Stomach smooth muscle (tissue), 2 donors: ENCODE data around the gene CA7.

Experiments
- H3K27ac ChIP-seq: one replicate; pipeline ENCODE4 v1.7.0; 2013; ENCODE audit warnings: mild to moderate bottlenecking, low read length, inconsistent platforms
- H3K27me3 ChIP-seq, 2 donors: one replicate each; pipeline ENCODE4 v1.7.0; 2013; ENCODE audit warnings: low read length in 2 of 2; ENCODE audit not compliant: insufficient read depth in 2 of 2, control insufficient read depth in 1 of 2
- H3K36me3 ChIP-seq, 2 donors: one replicate each; pipeline ENCODE4 v1.7.0; 2013; ENCODE audit warnings: low read length in 2 of 2; ENCODE audit not compliant: control insufficient read depth in 2 of 2, insufficient read depth in 2 of 2
- H3K4me1 ChIP-seq: one replicate; pipeline ENCODE4 v1.7.0; 2013; ENCODE audit warnings: low read length; ENCODE audit not compliant: control insufficient read depth, insufficient read depth
- H3K4me3 ChIP-seq, 2 donors: one replicate each; pipeline ENCODE4 v1.7.0; 2013; ENCODE audit warnings: low read length in 2 of 2
- H3K9ac ChIP-seq, 2 donors: one replicate each; pipeline ENCODE4 v1.7.0; 2013; ENCODE audit warnings: low read length in 2 of 2, mild to moderate bottlenecking in 1 of 2
- H3K9me3 ChIP-seq, 2 donors: one replicate each; pipeline ENCODE4 v1.7.0; 2013; ENCODE audit warnings: low read length in 2 of 2; ENCODE audit not compliant: control insufficient read depth in 2 of 2
- donor health status: healthy.
- donor health status: Pancreatic carcinoma.

CA7 gene

DNA sequence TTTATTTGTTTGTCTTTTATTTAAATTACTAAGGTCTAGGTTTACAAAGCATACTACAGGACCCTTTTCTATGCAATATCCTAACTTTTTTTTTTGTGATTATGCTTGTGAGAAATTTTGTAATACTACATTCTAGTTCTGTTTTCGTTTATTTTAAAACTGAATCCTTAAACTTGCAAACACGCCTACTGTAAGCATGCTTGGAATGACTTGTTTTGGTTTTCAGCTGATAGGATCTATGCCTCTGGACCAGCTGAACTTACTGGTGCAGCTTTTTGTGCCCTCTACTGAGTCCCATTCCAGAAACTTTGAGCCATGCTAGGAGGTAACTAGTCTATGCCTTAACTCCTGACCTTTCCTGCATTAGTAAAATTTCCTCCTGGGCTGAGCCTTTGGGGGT, 42.1 kb downstream of the CA7 start:
- no peaks in the 10 kb centered on the region for H3K9me3 ChIP-seq
- H3K36me3 ChIP-seq, result peaks cover 13 to 15% of the 10 kb centered on the region in 2 donors
- H3K27me3 ChIP-seq, result no peaks in the 10 kb centered on the region
- H3K27ac ChIP-seq, result no peak overlapping the region
- H3K4me1 ChIP-seq, result peaks cover 4% of the 10 kb centered on the region
- H3K9ac ChIP-seq, result no peak overlapping the region
- H3K4me3 ChIP-seq, result no peak overlapping the region

DNA sequence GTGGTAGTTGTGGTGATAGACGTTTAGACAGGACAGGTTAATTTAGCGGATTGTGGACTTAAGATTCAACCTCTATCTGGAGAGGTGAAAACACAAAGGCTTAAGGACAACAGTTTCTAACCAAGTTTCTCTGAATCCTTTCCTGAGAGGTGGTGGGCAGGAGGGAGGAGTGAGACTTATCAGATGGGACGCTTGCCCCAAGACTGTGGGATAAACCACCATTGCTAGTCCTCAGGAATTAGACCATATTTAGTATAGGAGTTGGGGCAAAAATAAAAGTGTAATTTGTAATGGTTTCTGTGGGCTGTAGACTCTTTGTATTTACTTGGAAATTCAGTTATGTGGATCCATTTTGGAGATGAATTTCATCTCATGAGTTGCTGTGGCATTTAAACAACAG, 42.7 kb downstream of the CA7 start:
- no peak overlapping the region for H3K4me3 ChIP-seq
- H3K9me3 ChIP-seq, result no peaks in the 10 kb centered on the region
- peaks cover 13 to 15% of the 10 kb centered on the region in 2 donors for H3K36me3 ChIP-seq
- no peaks in the 10 kb centered on the region for H3K4me1 ChIP-seq
- no peak overlapping the region for H3K27ac ChIP-seq
- H3K9ac ChIP-seq, result no peak overlapping the region
- H3K27me3 ChIP-seq, result no peaks in the 10 kb centered on the region

DNA sequence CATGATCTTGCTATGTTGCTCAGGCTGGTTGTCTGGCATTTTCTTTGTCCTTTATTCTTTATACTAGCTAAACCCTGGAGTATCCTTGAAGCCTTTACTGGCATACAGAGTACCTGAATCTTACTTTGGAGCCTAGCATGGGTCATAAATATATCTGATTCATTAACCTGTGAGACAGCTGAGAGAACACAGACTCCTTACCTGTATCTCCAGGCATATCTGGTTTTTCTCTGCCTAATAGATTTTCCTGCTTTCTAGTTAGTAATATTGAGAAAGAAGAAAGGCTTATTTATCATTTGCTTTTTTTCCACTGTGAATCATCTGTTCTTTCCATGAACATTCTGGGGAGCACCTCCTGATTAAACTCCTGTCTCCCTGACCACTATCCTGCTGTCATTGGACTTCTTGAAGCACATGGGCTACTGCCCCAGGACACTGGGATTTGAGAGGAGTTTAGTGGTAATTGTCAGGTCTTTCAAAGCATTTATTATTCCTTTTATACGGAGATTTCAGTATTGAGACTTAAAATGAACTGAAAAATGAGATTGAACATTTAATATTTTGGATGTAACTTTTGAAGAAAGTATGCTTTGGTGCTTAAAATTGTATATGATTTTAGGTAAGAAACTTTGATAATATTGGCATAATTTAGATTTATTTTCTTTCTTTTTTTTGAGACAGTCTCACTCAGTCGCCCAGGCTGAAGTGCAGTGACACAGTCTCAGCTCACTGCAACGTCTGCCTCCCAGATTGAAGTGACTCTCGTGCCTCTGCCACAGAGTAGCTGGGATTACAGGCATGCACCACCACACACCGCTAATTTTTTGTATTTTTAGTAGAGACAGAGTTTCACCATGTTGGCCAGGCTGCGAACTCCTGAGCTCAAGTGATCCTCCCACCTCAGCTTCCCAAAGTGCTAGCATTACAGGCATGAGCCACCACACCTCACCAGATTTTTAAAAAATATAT, 44.7 kb downstream of the CA7 start:
- H3K4me1 ChIP-seq, result no peaks in the 10 kb centered on the region
- H3K9me3 ChIP-seq, result no peaks in the 10 kb centered on the region
- H3K4me3 ChIP-seq, result no peak overlapping the region
- no peaks in the 10 kb centered on the region for H3K27me3 ChIP-seq
- peaks cover 13 to 15% of the 10 kb centered on the region in 2 donors for H3K36me3 ChIP-seq
- H3K27ac ChIP-seq, result no peak overlapping the region
- H3K9ac ChIP-seq, result no peak overlapping the region

DNA sequence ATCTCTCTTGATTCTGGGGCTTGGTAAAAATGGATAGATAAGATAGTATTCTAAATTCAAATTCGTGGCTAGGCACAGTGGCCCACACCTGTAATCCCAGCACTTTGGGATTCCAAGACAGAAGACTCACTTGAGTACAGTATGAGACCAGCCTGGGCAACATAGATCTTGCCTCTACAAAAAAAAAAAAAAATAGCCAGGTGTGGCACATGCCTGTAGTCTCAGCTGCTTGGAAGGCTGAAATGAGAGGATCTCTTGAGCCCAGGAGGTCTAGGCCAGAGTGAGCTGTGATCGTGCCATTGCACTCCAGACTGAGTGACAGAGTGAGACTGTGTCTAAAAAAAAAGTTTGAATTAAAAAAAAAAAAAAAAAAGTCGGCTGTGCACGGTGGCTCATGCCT, 45.4 kb downstream of the CA7 start:
- H3K4me3 ChIP-seq, result no peak overlapping the region
- H3K27ac ChIP-seq, result no peak overlapping the region
- no peak overlapping the region for H3K9ac ChIP-seq
- no peaks in the 10 kb centered on the region for H3K27me3 ChIP-seq
- no peaks in the 10 kb centered on the region for H3K9me3 ChIP-seq
- no peaks in the 10 kb centered on the region for H3K4me1 ChIP-seq
- H3K36me3 ChIP-seq, result peaks cover 11 to 13% of the 10 kb centered on the region in 2 donors

DNA sequence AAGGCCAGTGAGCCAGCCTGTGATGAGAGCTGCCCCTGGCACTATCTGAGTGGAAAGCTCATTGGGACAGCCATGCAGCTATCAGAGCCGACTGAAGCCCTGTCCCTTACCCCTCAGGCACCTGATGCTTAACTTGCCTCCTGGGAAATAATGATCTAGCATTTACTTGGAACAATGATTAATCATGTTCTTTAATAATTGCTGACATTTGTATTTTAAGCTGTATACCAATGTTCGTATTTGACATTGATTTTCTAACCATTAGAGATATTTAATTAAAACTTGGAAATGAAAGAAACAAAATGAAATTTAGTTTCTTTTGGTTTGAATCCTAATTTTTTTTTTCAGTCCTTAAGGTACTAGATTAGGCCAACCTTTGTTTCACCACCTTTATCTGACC, 46.6 kb downstream of the CA7 start:
- Histone ChIP-seq H3K4me3 (no peak overlapping the region), H3K27me3 (no peaks in the 10 kb centered on the region), H3K36me3 (peaks cover 2% of the 10 kb centered on the region in 2 donors), H3K27ac (no peak overlapping the region), H3K4me1 (peaks cover 6% of the 10 kb centered on the region), H3K9me3 (no peaks in the 10 kb centered on the region), H3K9ac (no peak overlapping the region)

DNA sequence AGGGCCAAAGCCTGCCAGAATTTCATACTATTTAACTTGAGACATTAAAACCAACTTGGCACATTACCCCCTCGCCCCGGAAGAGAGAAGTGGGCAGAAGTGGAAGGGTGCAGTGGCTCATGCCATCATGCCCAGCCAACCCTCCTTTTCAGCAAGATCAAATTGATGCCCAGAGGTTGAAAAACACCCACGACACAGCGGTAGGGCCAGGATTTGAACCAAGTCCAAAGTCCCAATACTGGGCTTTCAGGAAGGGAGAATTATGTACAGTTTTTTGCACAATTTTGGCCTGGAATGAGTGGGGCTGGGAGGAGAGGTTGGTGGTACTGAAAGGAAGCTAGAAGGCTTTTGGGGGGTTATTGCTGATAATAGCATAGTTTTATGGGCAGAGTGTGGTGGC, 47.1 kb downstream of the CA7 start:
- H3K27ac ChIP-seq, result no peak overlapping the region
- H3K36me3 ChIP-seq, result peaks cover 0 to 1% of the 10 kb centered on the region in 2 donors
- H3K4me3 ChIP-seq, result no peak overlapping the region
- no peak overlapping the region for H3K9ac ChIP-seq
- H3K4me1 ChIP-seq, result peaks cover 6% of the 10 kb centered on the region
- no peaks in the 10 kb centered on the region for H3K9me3 ChIP-seq
- H3K27me3 ChIP-seq, result no peaks in the 10 kb centered on the region

DNA sequence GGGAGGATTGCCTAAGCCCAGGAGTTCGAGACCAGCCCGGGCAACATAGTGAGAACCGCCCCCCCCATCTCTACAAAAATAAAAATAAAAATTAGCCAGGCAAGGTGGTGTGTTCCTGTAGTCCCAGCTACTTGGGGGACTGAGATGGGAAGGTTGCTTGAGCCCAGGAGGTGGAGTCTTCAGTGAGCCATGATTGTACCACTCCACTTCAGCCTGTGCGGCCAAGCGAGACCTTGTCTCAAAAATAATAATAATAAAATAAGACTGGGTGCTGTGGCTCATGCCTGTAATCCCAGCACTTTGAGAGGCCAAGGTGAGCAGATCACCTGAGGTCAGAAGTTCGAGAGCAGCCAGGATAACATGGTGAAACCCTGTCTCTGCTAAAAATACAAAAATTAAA, 47.6 kb downstream of the CA7 start:
- Histone ChIP-seq H3K36me3 (no peaks in the 10 kb centered on the region), H3K27ac (no peak overlapping the region), H3K9ac (no peak overlapping the region), H3K4me1 (peaks cover 6% of the 10 kb centered on the region), H3K27me3 (no peaks in the 10 kb centered on the region), H3K4me3 (no peak overlapping the region), H3K9me3 (no peaks in the 10 kb centered on the region)

DNA sequence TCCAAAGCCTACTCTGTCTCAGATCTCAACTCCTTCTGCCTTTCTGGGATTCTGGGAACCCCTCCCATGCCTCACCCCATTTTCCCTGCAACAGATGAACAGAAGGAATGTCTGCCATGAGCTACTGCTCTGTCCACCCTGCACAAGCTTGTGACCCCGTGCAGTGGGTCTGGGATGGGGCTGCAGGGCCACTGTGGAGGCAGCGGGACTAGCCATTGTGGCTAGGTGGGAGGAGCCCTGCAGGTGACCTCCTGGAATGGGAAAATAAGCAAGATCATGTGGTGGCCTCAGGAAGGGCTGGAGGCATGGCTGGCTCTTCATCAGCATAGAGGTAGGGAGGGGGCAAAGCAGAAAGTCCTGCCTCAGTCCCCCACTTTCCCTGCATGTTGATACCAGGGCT, 49.8 kb downstream of the CA7 start:
- Histone ChIP-seq H3K27me3 (no peaks in the 10 kb centered on the region), H3K36me3 (no peaks in the 10 kb centered on the region), H3K9ac (no peak overlapping the region), H3K27ac (no peak overlapping the region), H3K4me3 (no peak overlapping the region), H3K9me3 (no peaks in the 10 kb centered on the region), H3K4me1 (peaks cover 15% of the 10 kb centered on the region)

DNA sequence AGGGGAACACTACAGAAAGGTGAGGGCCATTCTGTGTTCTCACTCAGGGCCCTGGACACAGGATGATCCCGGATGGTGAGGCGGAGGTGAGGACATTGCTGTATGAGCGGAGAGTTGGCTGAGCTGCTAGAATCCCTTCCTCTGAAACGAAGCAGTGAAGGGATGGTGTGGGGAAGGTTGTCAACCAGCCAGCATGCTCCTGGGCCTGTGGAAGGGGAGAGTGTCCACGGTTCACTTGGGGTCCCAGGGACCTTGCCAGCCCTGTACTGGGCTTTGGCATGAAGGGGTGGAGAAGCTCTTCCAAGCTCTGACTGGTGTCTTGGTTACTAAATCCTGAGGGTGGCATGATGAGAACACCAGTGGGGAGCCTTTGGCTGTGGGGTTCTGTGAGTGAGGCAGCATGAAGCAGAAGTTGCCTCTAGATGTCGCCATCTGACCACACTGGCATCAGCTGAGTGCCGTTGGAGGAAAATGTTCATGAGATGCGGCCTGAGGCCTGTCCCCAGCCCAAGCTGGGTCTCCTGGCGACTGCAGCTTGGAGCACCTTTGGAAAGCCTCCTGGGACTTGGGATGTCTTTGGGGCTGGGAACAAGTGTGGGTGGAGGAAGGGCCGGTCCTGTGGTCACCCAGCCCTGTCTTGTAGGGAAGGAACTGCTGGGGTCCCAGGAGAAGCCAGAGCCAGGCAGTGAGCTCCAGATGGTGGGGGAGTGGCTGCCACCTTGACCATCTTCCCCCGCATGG, 50.9 kb downstream of the CA7 start:
- H3K9me3 ChIP-seq, result no peaks in the 10 kb centered on the region
- H3K4me3 ChIP-seq, result no peak overlapping the region
- H3K27ac ChIP-seq, result no peak overlapping the region
- peaks cover 25% of the 10 kb centered on the region for H3K4me1 ChIP-seq
- H3K27me3 ChIP-seq, result no peaks in the 10 kb centered on the region
- H3K36me3 ChIP-seq, result no peaks in the 10 kb centered on the region
- H3K9ac ChIP-seq, result peak overlapping the region in 1 of 2 donors; percentile 36

DNA sequence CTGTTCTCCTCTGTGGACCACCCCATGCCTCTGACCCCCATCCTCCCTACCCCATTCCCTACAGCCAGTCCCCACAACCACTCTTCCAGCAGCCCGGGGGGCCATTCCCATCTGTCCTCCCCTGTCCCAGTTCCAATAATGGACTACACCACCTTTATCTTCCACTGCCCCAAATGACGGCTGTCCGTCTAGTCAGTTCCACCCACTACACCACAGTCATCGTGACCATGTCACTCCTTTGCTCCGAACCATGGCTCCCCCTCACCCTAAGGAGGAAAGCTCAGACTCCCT, 51.4 kb downstream of the CA7 start:
- Histone ChIP-seq H3K9me3 (no peaks in the 10 kb centered on the region), H3K27ac (no peak overlapping the region), H3K9ac (peak overlapping the region in 1 of 2 donors; percentile 36), H3K36me3 (no peaks in the 10 kb centered on the region), H3K4me1 (peaks cover 30% of the 10 kb centered on the region), H3K4me3 (no peak overlapping the region), H3K27me3 (no peaks in the 10 kb centered on the region)

DNA sequence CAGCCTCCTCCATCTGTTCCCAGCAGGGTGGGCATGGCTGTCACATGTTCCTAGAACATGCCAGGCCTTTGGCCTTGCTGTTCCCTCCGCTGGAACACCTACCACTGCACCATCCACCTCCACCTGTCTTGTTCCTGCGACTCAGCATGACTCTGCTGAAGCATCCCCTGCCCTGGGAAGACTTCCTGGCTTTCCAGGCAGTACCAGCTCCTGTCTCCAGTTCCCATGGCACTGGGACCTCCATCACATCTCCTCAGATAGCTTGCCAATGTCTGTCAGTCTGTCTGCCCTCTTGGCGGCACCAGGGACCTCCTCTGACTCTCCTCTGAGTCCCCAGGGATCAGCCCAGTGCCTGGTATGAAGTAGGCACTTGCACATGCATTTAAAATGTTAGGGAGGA, 51.8 kb downstream of the CA7 start:
- Histone ChIP-seq H3K27me3 (no peaks in the 10 kb centered on the region), H3K27ac (no peak overlapping the region), H3K36me3 (no peaks in the 10 kb centered on the region), H3K4me1 (peaks cover 34% of the 10 kb centered on the region), H3K4me3 (no peak overlapping the region), H3K9me3 (no peaks in the 10 kb centered on the region), H3K9ac (no peak overlapping the region)
